SK-N-MC (cell line): ENCODE measurements around the gene ROBO2.

Experiments
- EZH2 ChIP-seq: fragments of 200-600 bp; sonication (generic); IDR thresholded peaks from one replicate; pipeline ENCODE4 v1.6.1; 2017; ENCODE audit warnings: antibody characterized with exemption
- POLR2AphosphoS5 ChIP-seq: IDR thresholded peaks from 2 replicates; pipeline ENCODE4 v1.6.1; 2012; ENCODE audit warnings: mild to moderate bottlenecking, low read depth, low read length, borderline replicate concordance

DNA sequence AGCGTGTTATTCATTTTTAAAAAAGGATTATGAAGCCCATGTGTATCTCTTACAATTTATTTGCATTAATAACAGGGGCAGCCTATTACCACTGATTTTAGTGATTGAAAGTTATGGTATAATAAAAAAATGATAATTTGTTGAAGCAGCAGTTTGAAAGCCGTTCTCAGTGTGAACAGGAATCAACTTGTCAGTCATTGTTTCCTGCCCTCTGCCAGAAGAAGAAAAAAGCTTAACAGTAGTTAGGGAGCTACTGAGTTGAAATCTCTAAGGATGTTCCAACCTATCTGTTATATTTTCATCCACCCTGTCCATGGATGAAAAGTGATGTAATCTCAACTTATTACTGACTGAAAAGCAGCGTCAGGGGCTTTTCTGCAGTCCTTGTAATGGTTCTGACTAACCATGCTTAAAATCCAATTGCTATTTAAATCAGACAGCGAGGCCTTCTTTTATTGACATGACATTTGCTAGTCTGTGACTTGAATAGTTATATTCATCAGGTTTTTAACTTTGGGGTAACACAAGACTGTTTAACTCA is 486.7 kb downstream of the ROBO2 start:
- no peak for TF ChIP-seq POLR2AphosphoS5
- TF ChIP-seq EZH2: no peak
